ENCODE results near the gene B3GAT3. TPM values are rescaled to one million over a fixed set of nuclear protein-coding genes. Genes with fewer than 3 reads are reported as not detected.
"Not testable (repeated sequence)": the region's sequence is repeated elsewhere in the genome, so short reads cannot be mapped to it uniquely, and the experiment has no call there.

Gene B3GAT3
- polyA plus RNA-seq, 6 donors from 2014 or later = 26.1 to 43.9 (median 30.8) TPM

DNA sequence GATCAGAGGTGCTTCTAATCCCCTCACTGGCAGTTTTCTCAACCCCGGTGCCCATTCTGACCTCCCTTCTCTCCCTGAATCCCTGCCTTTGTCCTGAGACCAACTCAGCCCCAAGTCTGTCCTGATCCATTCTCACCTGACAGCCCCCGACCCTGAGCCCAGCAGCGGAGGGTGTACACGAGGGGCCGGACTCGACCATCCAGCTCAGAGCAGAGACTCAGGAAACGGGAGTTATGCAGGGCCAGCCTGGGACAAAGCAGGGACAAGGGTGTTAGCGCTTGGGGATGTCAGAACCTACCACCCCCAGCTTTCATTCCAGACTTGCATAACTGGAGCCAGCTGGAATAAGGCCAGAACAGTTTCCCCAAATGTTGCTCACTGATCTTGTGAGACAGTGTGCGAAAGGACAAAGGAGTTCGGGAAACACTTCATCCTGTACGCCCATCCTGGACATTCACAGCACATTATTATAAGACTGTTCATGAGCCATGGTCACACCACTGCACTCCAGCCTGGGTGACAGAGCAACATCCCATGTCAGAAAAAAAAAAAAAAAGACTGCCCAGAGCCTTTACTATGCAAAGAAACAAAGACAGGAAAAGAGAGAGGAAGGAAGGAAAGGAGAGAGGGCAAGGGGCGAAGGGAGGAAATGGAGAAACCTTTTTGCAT lies 44.6 kb downstream of the B3GAT3 start:
- peak overlapping the region in 1 of 8 donors; percentile 56 for H3K4me3 Mint-ChIP-seq
- no peak overlapping the region for H3K27ac Mint-ChIP-seq
- no peak for ATAC-seq (ENCODE audit: low read depth in 2 of 2)
- no peaks in the 10 kb centered on the region for H3K9me3 Mint-ChIP-seq
- no peak for DNase-seq
- H3K27me3 Mint-ChIP-seq = no peaks in the 10 kb centered on the region
- peaks cover 22 to 36% (median 30%) of the 10 kb centered on the region in 3 donors for H3K4me1 Mint-ChIP-seq
- H3K36me3 Mint-ChIP-seq = peaks cover 5 to 15% of the 10 kb centered on the region in 2 donors

DNA sequence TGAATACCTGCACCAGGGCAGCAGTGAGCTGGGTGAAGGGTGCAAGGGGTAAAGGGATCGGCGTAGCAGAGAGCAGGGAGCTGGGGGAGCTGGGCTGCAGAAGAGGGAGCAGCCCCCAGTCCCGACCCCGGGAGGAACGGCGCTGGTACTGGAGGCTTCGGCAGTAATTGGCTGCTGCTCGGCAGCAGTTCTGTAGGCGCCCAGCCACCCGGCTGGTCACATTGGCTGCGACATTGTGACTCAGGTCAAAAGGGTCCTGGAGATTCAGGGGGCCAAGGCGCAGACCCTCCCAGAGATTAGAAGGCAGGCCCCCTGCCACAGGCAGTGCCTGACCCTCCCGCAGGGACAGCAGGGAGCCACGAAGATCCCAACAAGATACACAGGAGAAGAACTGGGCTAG lies 45.9 kb downstream of the B3GAT3 start:
- DNase-seq (no peak), ATAC-seq (ENCODE audit: low read depth in 2 of 2) (no peak)
- H3K36me3 Mint-ChIP-seq = peaks cover 15 to 23% of the 10 kb centered on the region in 2 donors
- no peaks in the 10 kb centered on the region for H3K9me3 Mint-ChIP-seq
- H3K4me3 Mint-ChIP-seq = peak overlapping the region in 7 of 8 donors; percentile 69 to 100 (median 96)
- peak overlapping the region in 2 of 6 donors; percentile 86 to 97 for H3K27ac Mint-ChIP-seq
- no peaks in the 10 kb centered on the region for H3K27me3 Mint-ChIP-seq
- peaks cover 34 to 50% (median 43%) of the 10 kb centered on the region in 3 donors for H3K4me1 Mint-ChIP-seq

DNA sequence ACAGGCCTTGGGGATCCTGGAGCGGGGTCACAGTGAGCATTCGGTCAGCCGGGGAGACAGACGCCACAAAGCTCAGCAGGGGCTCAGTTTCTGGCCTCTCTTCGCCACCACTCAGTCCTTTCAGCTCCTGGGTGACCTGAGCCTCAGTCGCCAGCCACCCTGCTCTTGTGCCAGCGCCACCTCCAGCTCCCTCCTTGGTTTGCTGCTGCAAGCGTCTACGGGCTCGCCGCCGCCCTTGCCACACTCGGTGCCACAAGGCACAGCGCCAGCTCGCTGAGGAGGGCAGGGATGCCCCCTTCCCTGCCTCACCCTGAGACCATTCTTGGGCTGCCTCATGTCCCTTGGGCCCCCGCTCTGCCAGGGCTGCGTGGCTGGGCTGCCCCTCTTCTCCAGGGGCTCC lies 46.6 kb downstream of the B3GAT3 start:
- peaks cover 17 to 24% of the 10 kb centered on the region in 2 donors for H3K36me3 Mint-ChIP-seq

DNA sequence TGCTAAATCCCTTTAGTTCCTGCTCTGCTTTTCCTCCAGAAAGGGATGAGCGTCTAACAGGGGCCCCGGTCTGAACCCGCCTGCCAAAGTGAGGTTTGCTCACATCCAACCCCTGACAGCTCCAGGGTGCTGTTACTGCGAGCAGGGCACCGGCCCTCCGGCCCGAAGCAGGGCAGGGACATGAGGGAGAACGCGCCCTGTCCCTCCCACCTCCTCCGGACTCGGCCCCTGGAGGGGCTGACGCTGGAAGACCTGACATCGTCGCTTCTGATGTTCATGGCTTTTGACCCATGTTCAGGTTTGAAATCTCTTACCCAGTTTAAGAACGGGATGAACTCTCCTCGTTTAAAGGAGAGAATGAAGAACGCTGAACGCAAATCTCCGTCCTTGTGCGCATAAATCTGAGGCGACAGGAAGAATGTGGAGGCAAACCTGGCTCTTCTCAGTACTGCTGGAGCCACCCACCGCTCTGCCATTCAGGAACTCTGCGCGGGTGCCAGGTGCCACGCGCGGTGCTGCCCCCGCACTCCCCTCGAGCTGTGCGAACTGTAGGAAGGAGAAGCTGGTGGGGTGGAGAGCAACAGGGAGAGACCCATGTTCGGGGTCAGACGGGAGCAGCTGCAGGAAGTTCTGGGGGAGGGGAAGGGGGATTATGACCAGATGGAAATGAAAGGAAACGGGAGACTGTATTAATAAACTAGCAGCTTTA lies 47.3 kb downstream of the B3GAT3 start:
- ATAC-seq (ENCODE audit: low read depth in 2 of 2) (peak; percentile 2), DNase-seq (no peak)
- Mint-ChIP-seq H3K36me3 (peaks cover 17 to 24% of the 10 kb centered on the region in 2 donors), H3K27me3 (no peaks in the 10 kb centered on the region), H3K4me1 (peaks cover 38 to 54% (median 53%) of the 10 kb centered on the region in 3 donors), H3K4me3 (peak overlapping the region; percentile 96 to 100 (median 98)), H3K9me3 (no peaks in the 10 kb centered on the region), H3K27ac (peak overlapping the region; percentile 96 to 98 (median 98))

More for the DNA sequence above, 46.6 kb downstream of the B3GAT3 start:
- Mint-ChIP-seq H3K27ac (peak overlapping the region; percentile 41 to 98 (median 94)), H3K27me3 (no peaks in the 10 kb centered on the region), H3K4me3 (peak overlapping the region; percentile 96 to 100 (median 98)), H3K4me1 (peaks cover 37 to 53% (median 48%) of the 10 kb centered on the region in 3 donors), H3K9me3 (no peaks in the 10 kb centered on the region)
- DNase-seq = no peak
- no peak for ATAC-seq (ENCODE audit: low read depth in 2 of 2)

DNA sequence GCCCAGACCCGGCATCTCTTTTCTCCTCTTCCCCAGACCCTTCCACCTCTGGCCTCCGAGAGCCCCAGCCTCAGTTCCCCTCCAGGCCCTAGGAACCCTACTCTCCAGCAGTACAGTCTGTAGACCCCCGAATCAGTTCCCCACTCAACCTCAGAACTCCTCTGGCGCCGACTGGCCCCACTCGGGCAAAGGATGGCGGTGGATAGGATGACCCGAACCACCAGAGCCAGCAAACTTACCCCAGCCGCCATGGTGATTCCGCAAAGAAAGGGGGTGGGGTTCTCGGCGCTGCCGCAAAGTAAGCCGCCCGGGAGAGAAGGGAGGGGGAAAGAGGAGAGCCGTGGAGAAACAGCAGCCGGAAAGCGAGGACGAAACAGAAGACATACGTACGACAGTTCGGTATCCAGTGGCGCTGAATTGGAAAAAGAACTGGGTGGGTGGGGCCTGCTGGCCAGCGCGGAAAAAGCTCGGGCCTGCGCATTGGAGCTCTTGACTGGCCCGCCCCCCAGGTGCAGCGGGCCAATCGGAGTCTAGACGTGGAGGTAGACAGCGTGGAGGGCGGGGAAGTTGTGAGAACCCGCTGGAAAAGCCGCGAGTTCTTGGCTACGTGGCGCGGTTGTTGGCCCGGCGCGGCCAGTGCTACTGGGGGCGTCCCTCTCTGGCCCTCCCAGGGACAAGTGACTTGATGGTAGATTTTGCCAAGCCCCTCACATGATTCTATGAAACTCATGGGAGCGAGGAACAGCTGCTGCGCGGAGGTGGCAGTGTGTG lies 48.0 kb downstream of the B3GAT3 start, which contains the start of gene EEF1G:
Gene EEF1G, minus strand, starts transcription at position 300 of the 771 bp plus-strand sequence. Its CDS starts 49 bp downstream, at position 251.
- peak; percentile 89 to 90 for ATAC-seq (ENCODE audit: low read depth in 2 of 2)
- H3K27ac Mint-ChIP-seq = peak within 1 kb of the TSS; percentile 96 to 98 (median 98)
- H3K36me3 Mint-ChIP-seq = peaks cover 17 to 24% of the 10 kb centered on the region in 2 donors
- H3K4me1 Mint-ChIP-seq = peaks cover 38 to 54% (median 53%) of the 10 kb centered on the region in 3 donors
- no peaks in the 10 kb centered on the region for H3K9me3 Mint-ChIP-seq
- peak within 1 kb of the TSS; percentile 96 to 100 (median 98) for H3K4me3 Mint-ChIP-seq
- peak; percentile 99 for DNase-seq
- no peaks in the 10 kb centered on the region for H3K27me3 Mint-ChIP-seq

DNA sequence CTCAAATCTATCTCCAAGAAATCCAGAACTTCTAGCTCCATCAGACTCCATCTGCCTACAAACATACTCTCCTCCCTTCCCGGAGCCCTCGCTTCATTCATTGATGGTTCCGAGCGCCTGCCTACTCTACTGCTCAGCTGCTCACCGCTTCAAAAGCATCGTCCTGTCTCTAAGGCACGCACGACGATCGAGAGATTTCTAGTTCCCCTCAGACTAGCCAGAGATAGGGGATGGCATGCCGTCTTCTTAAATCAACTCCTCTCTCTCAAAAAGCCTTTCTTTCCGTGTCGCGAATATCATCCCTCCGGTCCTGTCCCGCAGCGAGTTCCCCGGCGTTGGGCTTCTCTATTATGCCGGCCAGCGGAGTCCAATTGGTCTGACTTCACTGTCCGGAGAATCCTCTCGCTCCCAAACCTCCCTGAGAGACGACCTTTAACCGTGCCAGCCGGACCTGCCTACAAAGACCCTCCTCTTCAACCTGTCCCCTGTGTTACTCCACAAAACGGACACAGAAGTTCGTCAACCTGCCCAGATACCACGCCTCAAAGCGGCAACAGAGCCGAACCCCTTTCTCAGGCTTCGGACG lies 48.7 kb downstream of the B3GAT3 start:
- H3K27ac Mint-ChIP-seq = peak overlapping the region; percentile 96 to 98 (median 98)

DNA sequence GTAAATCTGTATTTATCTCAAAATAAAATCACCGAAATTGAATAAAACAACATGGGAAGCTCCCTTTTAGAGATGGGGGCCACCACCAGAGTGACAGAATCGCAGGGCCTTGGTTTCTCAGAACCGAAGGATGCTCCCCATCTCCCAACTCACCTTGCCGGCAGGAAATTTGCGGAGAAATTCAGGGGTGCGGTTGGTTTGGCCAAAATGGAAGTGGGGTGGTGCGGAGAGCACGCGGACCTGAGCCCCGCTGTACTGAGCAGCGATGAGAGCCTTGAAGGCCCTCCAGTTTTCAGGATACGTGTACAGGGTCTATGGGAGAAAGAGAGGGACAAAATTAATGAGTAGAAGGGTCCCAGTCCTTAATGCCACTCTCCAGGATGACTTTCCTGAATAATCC lies 49.4 kb downstream of the B3GAT3 start:
- H3K9me3 Mint-ChIP-seq = no peaks in the 10 kb centered on the region
- peaks cover 17 to 22% of the 10 kb centered on the region in 2 donors for H3K36me3 Mint-ChIP-seq
- peaks cover 38 to 55% (median 55%) of the 10 kb centered on the region in 3 donors for H3K4me1 Mint-ChIP-seq
- no peak for ATAC-seq (ENCODE audit: low read depth in 2 of 2)
- peak overlapping the region; percentile 94 to 98 (median 97) for H3K27ac Mint-ChIP-seq
- H3K27me3 Mint-ChIP-seq = no peaks in the 10 kb centered on the region
- DNase-seq = no peak
- peak overlapping the region; percentile 96 to 100 (median 98) for H3K4me3 Mint-ChIP-seq

More for the DNA sequence above, 48.7 kb downstream of the B3GAT3 start:
- peak; percentile 28 for DNase-seq
- no peaks in the 10 kb centered on the region for H3K27me3 Mint-ChIP-seq
- no peaks in the 10 kb centered on the region for H3K9me3 Mint-ChIP-seq
- peak overlapping the region; percentile 96 to 100 (median 98) for H3K4me3 Mint-ChIP-seq
- peaks cover 17 to 24% of the 10 kb centered on the region in 2 donors for H3K36me3 Mint-ChIP-seq
- H3K4me1 Mint-ChIP-seq = peaks cover 38 to 54% (median 53%) of the 10 kb centered on the region in 3 donors
- peak; percentile 12 to 25 for ATAC-seq (ENCODE audit: low read depth in 2 of 2)

DNA sequence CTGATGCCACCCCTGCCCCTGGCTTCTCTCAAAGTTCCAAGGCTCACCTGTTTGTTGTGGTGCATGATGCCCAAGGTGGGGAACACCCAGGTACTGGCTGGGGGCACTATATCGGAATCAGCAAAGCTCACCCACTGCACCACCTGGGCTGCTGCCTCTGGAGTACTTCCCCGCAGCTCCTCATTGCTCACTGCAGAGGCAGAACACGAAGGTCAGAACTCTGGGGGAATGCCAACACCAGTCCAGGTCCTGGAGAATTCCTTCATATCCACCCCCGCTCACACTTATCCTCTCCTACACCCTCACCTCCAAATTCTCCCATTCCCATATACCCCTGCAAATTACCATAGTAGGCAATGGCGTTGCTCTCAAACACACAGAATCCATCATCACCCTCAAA lies 50.3 kb downstream of the B3GAT3 start:
- H3K27me3 Mint-ChIP-seq; DNase-seq; ATAC-seq (ENCODE audit: low read depth in 2 of 2); H3K9me3 Mint-ChIP-seq: not testable (repeated sequence)
- Mint-ChIP-seq H3K4me1 (peaks cover 38 to 64% (median 61%) of the 10 kb centered on the region in 3 donors), H3K27ac (peak overlapping the region in 5 of 6 donors; percentile 1 to 97 (median 23)), H3K36me3 (peaks cover 17 to 27% of the 10 kb centered on the region in 2 donors), H3K4me3 (peak overlapping the region in 4 of 8 donors; percentile 3 to 76 (median 28))

DNA sequence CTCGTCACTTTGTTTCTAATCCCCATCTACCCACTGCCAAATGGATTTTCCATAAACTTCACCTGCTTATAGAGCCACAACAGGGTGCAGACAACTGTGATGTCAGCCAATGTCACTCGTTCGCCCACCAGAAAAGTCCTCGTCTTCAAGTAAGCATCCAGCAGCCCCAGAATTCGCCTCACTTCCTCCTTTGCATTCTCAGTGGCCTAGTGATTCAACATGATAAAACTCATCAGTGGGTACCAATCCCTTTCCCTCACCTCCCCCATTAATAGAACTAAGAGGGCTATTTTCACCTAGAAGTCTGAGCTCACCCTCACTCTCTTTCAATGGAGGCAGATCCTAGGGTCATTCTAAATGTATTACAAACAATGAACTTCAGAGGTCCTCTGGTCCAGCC lies 50.9 kb downstream of the B3GAT3 start:
- H3K27me3 Mint-ChIP-seq; H3K9me3 Mint-ChIP-seq; ATAC-seq (ENCODE audit: low read depth in 2 of 2); DNase-seq: not testable (repeated sequence)
- Mint-ChIP-seq H3K36me3 (peaks cover 17 to 33% of the 10 kb centered on the region in 2 donors), H3K4me1 (peaks cover 38 to 65% (median 64%) of the 10 kb centered on the region in 3 donors), H3K4me3 (peak overlapping the region in 3 of 8 donors; percentile 2 to 76 (median 37)), H3K27ac (peak overlapping the region; percentile 2 to 67 (median 14))

DNA sequence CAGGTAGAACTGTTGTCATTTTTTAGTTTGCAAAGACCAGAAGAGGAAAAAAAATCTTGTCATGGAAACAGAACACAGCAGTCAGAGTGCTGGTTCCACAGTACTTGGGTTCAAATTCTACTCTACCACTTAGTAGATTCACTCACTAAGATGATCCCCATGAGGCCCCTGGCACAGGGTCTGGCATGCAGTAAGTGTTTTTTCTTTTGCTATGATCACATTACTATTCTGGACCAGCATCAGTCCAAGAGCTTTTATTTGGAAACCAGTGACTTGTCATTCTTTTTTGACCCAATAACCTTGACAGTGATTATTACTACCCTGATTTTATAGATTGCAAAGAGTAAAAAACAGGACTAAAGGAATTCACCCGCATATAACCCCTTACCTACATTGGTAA lies 52.2 kb downstream of the B3GAT3 start:
- H3K4me1 Mint-ChIP-seq = peaks cover 29 to 59% (median 57%) of the 10 kb centered on the region in 3 donors
- no peak overlapping the region for H3K4me3 Mint-ChIP-seq
- DNase-seq (no peak), ATAC-seq (ENCODE audit: low read depth in 2 of 2) (no peak)
- peaks cover 17 to 33% of the 10 kb centered on the region in 2 donors for H3K36me3 Mint-ChIP-seq
- no peaks in the 10 kb centered on the region for H3K9me3 Mint-ChIP-seq
- H3K27me3 Mint-ChIP-seq = no peaks in the 10 kb centered on the region
- H3K27ac Mint-ChIP-seq = peak overlapping the region in 2 of 6 donors; percentile 9 to 59

DNA sequence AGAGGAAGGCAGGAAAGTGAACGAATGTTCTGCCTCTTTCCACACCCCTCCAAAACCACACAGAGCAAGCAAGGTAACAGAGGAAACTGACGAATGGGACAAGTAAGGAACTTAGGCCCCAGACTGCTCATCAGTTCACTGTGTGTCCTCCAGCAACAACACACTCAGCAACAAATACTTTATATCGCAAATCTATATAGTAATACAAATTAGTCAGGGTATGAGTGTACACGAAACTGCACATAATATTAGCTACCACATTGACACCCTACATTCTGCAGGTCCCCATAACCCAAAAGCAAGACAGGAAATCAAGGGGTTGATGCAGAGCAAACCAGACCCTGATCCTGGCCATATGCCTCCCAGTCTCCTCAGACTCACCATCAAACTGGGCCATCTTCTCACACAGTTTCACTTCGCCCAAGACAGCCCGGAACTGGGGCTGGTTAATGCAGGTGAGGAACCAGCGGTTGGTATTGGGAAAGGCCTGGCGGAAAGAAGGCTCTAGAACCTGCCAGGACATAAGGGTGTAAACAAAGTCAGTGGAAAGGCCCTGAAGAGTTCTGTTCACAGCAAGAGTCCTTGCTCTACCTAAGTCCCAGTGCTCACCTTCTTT lies 54.7 kb downstream of the B3GAT3 start:
- Mint-ChIP-seq H3K4me1 (peaks cover 15 to 38% (median 35%) of the 10 kb centered on the region in 3 donors), H3K36me3 (peaks cover 14 to 32% of the 10 kb centered on the region in 2 donors), H3K27ac (peak overlapping the region; percentile 60 to 90 (median 72)), H3K27me3 (no peaks in the 10 kb centered on the region), H3K4me3 (peak overlapping the region in 5 of 8 donors; percentile 32 to 69 (median 39)), H3K9me3 (no peaks in the 10 kb centered on the region)
- DNase-seq (no peak), ATAC-seq (ENCODE audit: low read depth in 2 of 2) (peak in 1 of 2 donors; percentile 78)

DNA sequence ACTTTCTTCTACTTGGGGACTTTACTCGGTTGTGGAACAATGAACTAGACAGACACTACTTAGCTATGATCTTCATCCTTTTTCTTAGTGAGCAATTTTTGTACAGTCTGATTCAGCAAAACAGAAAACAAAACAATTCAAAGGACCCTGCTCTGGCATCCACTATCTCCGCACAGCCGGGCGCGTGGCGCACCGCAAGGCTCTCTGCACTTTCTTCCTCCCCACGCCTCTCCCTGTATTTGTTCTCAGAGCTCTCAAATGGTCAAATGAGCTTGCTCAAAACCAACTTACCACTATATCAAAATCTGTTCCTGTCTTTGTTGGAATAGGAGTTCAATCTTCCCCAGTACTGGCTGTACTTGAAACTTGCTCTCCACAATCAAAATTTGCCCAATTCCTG lies 55.5 kb downstream of the B3GAT3 start:
- no peaks in the 10 kb centered on the region for H3K27me3 Mint-ChIP-seq
- no peaks in the 10 kb centered on the region for H3K9me3 Mint-ChIP-seq
- no peak for ATAC-seq (ENCODE audit: low read depth in 2 of 2)
- peak overlapping the region in 2 of 6 donors; percentile 74 to 86 for H3K27ac Mint-ChIP-seq
- DNase-seq = no peak
- H3K36me3 Mint-ChIP-seq = peaks cover 13 to 23% of the 10 kb centered on the region in 2 donors
- H3K4me3 Mint-ChIP-seq = peak overlapping the region in 1 of 8 donors; percentile 36
- H3K4me1 Mint-ChIP-seq = peaks cover 12 to 32% (median 29%) of the 10 kb centered on the region in 3 donors

Measured in naive B cell (primary cell).